AG09319 (cell line): ENCODE measurements around the gene STX18.
"Not testable (repeated sequence)": the region's sequence is repeated elsewhere in the genome, so short reads cannot be mapped to it uniquely, and the experiment has no call there.

Source experiments
- DNase-seq: peaks from one replicate; pipeline ENCODE4 v3.0.0-alpha.2; 2010; ENCODE audit warnings: low read depth; ENCODE audit errors: extremely low read depth
- CTCF ChIP-seq: IDR thresholded peaks from 2 replicates; pipeline ENCODE4 v1.5.1; 2011; ENCODE audit warnings: low read depth, mild to moderate bottlenecking, inconsistent platforms, low read length, moderate library complexity

The STX18 gene

GRCh38 chr4:4479366-4479765 lies 62.5 kb downstream of the STX18 start:
- no peak for DNase-seq
- TF ChIP-seq CTCF, result no peak

- TF ChIP-seq CTCF, result no peak
- no peak for DNase-seq
Observed at GRCh38 chr4:4477796-4478195, 64.1 kb downstream of the STX18 start.

- no peak for TF ChIP-seq CTCF
- no peak for DNase-seq
Observed at GRCh38 chr4:4477391-4477790, 64.5 kb downstream of the STX18 start.

- no peak for DNase-seq
- TF ChIP-seq CTCF, result no peak
Observed at GRCh38 chr4:4474476-4474875, 67.4 kb downstream of the STX18 start.

DNA sequence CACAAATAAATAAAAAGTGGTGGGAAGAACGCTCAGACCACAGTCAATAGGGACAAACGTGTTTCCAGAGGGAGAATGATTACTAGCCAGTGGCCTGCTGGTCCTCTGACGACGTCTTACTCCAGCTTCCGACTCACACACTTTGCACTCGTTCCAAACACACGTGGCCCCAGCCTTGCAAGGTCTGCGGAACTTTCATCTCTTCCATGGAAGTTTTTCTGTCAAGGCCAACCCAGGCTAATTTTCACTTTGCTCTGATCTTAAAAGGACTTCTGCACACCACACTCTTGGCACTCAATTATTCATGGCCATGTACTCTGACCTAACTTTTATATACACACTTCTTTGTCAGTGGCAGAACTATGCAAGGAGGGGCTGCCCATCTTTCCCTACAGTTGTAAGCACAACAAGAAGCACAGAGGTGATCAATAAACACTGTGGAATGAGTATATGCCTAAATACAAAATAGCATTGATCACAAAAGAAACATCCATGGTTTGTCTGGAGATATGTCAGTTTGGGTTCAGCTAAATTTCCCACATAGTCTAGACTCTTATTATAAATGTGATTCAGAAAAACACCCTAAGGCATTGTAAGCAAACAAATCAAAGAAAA lies 69.4 kb downstream of the STX18 start:
- no peak for DNase-seq
- TF ChIP-seq CTCF, result no peak

- DNase-seq, result no peak
- no peak for TF ChIP-seq CTCF
Observed at GRCh38 chr4:4471195-4471594, 70.7 kb downstream of the STX18 start.

DNA sequence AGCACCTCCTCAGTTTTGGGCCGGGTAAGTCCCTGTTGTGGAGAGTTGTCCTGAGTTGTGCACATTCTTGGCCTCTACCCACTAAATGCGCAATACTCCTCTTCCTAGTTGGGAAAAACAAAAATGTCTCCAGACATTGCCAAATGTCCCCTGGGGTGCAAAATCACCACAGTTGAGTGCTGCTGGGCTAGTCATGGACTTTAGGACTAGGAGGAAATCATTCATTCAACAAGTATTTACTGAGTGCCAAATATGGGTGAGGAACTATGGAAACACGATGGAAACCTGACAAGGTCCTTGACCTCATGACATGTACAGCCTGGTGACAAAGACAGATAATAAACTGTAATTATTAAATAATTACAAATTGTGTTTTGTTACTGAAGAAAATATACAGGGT lies 71.6 kb downstream of the STX18 start:
- no peak for TF ChIP-seq CTCF
- no peak for DNase-seq

- not testable (repeated sequence) for DNase-seq
Observed at GRCh38 chr4:4465238-4465637, 76.6 kb downstream of the STX18 start.
